HG03520 (cell line): Measurements from ENCODE around the gene AMPD2.

Source experiments
- ATAC-seq: cut with Tn5 transposase; IDR thresholded peaks from one replicate; pipeline ENCODE4 v1.9.1; 2021; ENCODE audit warnings: mild to moderate bottlenecking, moderate library complexity; ENCODE audit not compliant: unreplicated experiment

The AMPD2 gene

DNA sequence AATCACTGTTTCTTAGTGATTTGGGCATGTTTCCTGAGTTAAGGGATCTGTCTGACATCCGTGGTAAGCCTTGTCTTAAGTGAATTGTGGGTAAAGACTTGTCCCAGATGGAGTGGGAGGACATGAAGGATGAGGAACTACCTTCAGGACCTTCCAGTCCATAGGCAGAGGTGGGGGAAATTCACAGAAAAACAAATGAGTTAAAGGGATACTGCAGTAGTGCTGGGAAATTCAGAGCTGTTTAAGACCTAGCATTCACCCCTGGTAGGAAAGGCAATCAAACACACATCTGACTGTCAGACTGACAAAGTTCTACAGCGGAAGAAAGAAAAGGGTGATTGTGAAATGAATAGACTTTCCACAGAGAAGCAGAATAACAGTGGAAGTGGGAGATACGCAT is 3.2 kb upstream of the AMPD2 start:
- ATAC-seq: no peak

- ATAC-seq: no peak
Measured at GRCh38 chr1:109617291-109617801, 2.3 kb upstream of the AMPD2 start.

GRCh38 chr1:109618661-109619575 is 719 bp upstream of the AMPD2 start:
- no peak for ATAC-seq

- ATAC-seq: no peak
Measured at GRCh38 chr1:109620401-109620791, 759 bp downstream of the AMPD2 start.

- ATAC-seq: peak; percentile 64
Measured at GRCh38 chr1:109620841-109621286, 1.2 kb downstream of the AMPD2 start.

DNA sequence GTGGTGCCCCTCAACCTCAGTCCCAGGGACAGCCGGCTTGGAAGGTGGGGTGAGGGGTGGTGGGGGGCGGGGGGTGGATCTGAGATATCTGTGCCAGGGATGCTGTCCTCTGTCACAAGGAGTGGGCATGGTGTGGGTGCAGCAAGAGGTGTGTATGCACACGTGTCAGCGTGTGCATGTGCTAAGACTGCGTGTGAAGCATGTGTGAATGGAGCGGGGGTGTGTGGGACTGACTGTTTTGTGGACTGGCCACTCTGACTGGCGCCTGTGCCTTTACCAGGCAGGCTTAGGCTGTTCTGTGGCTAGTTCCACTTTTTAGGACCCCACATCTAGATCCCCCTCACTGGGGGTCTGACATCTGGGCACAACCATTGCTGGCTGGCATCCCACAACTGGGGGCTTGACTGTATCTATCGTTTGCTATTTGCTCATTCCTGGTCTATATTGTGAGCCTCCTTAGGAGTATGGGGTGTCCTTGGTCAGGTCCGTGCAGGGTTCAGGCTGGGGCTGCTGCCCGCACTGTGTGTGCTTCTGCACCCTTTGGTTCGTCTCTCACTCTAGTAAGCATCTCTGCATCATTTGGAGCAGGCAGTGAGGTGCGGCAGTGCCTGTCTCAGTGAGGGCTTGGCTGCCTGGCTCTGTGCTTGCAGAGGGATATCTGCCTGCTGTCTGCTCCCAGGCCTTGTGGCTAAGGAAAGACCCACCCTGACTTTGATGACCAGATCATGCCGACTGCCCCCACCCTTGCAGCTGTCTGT is 1.9 kb downstream of the AMPD2 start:
- ATAC-seq: no peak

DNA sequence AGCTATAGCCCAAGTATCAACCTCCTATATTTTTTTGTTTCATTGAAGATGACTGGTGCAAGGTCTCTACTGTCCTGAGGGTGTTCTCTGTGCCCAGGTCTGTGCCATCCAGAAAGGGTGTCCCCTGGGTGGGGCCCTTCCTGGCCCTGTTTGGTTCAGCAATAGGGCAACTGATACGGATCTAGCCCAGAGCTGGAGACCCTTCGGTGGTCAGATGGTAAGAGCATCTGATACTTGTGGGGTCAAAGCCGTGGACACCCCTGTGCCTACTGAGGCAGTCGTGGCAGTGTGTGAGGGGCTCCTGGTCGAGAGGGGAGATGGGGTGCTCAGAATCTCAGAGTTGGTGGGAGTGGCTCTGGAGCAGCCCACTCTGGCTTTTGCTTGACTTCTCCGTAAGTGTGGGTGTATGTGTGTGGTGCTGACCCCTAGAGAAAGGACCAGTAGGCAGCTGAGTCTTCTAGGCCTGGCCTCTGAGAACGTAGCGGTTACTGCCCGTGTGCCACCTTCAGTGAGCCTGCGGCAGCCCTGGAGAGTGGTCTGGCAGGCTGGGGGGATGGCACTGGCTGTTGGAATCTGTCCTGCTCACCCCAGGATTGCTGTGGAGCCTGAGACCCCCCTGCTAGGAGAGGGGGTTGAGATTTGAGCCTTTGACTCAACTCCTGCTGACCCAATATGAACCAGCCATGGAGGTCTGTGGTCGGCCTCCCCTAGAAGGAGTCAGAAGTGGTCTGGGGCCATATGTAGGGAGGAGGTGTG is 2.7 kb downstream of the AMPD2 start:
- no peak for ATAC-seq

GRCh38 chr1:109622895-109623294 is 3.3 kb downstream of the AMPD2 start:
- ATAC-seq: no peak

- no peak for ATAC-seq
Measured at GRCh38 chr1:109623601-109624161, 4.0 kb downstream of the AMPD2 start.

DNA sequence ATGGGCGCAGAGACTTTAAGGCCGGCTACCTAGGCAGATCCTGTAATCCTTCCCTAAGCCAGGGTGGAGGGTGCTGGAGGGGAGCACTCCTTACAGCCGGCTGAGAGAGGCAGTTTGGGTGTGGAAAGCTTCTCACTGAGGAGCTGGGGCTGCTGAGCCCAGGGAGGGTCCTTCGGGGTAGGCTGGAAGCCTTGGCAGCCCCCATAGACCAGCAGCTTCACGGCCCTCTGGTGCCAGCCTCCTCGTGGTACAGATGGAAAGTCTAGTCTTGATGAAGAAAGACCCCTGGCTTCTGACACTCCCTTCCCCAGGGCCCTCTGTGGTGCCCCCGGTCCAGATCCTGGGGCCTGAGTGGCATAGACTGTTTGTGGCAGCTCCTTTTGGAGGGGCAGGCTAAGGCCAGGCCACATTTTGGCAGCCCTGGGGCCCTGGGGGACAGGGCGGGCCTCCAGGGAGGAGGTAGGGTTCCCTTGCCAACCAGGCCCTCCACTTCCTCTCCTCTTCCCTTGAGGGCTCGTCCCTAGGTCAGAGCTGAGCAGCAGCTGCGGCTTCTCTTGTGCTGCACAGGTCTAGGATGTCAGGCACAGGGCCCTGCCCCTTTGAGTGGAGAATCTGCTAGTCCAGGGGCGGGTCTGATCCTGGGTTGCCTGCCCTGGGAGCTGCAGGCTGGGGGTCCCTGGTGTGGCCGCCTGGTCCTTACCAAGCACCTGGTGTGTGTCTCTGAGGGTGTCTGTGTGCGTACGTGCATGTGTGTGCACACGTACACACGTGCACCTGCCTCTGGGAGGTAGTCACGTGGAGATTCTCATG is 4.8 kb downstream of the AMPD2 start:
- ATAC-seq: no peak

DNA sequence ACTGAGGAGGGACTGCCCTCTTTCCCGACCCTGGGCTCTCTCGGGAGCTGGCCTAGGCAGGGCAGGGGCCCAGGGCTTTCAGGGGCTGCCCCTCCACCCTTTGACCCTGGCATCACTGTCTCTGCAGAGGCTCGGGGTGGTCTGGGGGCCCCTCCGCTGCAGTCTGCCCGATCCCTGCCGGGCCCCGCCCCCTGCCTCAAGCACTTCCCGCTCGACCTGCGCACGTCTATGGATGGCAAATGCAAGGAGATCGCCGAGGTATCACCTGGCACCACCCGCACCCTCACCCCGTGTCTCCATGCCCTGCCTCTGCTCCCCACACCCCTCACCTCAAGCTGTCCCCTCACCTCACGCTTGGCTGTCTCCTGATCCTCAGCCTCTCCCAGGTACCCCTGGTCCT is 5.5 kb downstream of the AMPD2 start:
- no peak for ATAC-seq

DNA sequence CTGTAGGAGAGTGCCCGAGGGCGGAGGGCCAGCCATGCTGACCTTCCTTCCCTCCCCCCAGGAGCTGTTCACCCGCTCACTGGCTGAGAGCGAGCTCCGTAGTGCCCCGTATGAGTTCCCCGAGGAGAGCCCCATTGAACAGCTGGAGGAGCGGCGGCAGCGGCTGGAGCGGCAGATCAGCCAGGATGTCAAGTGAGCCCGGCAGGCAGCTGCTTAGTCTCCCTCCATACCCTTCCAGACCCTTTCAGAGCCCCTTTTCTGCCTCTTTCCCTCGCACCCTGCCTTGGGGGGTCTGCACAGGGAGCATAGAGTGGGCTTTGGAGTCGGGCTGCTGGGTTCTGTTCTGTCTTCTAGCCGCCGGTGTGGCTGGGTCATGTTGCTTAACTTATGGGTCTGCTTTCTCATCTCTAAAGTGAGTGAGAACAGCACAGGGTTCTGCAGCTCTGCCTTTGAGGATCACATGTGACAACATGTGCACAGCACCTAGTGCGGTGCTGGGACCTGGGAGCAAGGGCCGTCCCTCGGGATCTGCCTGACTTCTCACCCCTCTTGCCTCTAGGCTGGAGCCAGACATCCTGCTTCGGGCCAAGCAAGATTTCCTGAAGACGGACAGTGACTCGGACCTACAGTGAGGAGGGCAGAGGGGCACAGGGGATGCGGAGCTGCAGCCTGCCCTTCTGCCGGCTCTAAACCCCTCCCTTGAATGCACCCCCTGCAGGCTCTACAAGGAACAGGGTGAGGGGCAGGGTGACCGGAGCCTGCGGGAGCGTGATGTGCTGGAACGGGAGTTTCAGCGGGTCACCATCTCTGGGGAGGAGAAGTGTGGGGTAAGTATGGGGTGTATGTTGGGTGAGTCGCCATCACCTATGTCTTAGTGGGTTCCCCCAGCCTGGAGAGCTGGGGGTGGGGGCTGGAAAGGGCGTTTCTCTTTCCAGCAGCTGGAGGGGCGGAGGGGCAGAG is 6.2 kb downstream of the AMPD2 start:
- no peak for ATAC-seq

GRCh38 chr1:109626682-109627408 is 7.2 kb downstream of the AMPD2 start:
- ATAC-seq: no peak

GRCh38 chr1:109627692-109628399 is 8.2 kb downstream of the AMPD2 start:
- no peak for ATAC-seq

GRCh38 chr1:109628540-109629321 is 9.1 kb downstream of the AMPD2 start:
- ATAC-seq: no peak

GRCh38 chr1:109629372-109630030 is 9.9 kb downstream of the AMPD2 start:
- no peak for ATAC-seq
